B cell (primary cell): ENCODE data around the gene KRTAP3-1.

ENCODE experiments used
- EZH2 ChIP-seq: IDR thresholded peaks from 2 replicates; pipeline ENCODE4 v1.6.1; 2012; ENCODE audit warnings: borderline replicate concordance, low read depth, mild to moderate bottlenecking, moderate library complexity, low read length; ENCODE audit not compliant: insufficient read depth, poor library complexity, severe bottlenecking
- TF ChIP-seq, protein P1 (sequence below): fragments of 200-600 bp; IDR thresholded peaks from one replicate; pipeline ENCODE4 v1.8.0; 2022; ENCODE audit warnings: antibody characterized with exemption, mild to moderate bottlenecking

DNA sequence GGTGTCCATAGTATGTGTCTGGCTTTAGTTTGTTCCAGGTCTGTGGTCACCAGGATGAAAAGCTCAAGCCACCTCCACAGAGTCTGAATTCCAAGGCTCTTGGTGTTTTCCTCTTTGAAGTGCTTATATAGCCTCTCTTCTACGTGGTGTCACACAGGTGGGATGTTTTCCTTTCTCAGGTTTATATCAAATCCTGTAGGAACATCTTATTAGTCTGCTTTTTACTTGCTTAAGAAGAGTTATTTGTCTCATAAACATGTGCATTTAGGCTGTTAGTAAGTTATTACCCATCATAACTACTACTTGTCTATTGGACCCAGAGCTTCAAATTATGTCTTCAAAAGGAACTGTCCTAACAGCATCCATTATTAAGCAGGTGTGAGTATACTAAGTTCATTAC, 42.1 kb downstream of the KRTAP3-1 start, which contains the start of gene KRT39:
- no peak for TF ChIP-seq EZH2
- TF ChIP-seq, protein P1, sequence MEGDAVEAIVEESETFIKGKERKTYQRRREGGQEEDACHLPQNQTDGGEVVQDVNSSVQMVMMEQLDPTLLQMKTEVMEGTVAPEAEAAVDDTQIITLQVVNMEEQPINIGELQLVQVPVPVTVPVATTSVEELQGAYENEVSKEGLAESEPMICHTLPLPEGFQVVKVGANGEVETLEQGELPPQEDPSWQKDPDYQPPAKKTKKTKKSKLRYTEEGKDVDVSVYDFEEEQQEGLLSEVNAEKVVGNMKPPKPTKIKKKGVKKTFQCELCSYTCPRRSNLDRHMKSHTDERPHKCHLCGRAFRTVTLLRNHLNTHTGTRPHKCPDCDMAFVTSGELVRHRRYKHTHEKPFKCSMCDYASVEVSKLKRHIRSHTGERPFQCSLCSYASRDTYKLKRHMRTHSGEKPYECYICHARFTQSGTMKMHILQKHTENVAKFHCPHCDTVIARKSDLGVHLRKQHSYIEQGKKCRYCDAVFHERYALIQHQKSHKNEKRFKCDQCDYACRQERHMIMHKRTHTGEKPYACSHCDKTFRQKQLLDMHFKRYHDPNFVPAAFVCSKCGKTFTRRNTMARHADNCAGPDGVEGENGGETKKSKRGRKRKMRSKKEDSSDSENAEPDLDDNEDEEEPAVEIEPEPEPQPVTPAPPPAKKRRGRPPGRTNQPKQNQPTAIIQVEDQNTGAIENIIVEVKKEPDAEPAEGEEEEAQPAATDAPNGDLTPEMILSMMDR, result no peak
